Endothelial cell (in vitro differentiated cells): ENCODE results near the gene BET1L. TPM values are rescaled to one million over a fixed set of nuclear protein-coding genes. Genes with fewer than 3 reads are reported as not detected.

Experiments
- DNase-seq: peaks from one replicate; pipeline ENCODE4 v3.0.0; 2021; ENCODE audit warnings: low spot score
- H3K27ac Mint-ChIP-seq: one replicate; pipeline ENCODE4 v1.8.0; 2021; ENCODE audit warnings: mixed read lengths, inconsistent platforms; ENCODE audit not compliant: unreplicated experiment
- H3K27me3 Mint-ChIP-seq: one replicate; pipeline ENCODE4 v1.8.0; 2021; ENCODE audit warnings: mild to moderate bottlenecking, moderate library complexity, mixed read lengths, inconsistent platforms; ENCODE audit not compliant: unreplicated experiment
- H3K36me3 Mint-ChIP-seq: one replicate; pipeline ENCODE4 v1.8.0; 2021; ENCODE audit warnings: mild to moderate bottlenecking, low read depth, mixed read lengths, inconsistent platforms; ENCODE audit not compliant: unreplicated experiment
- H3K4me1 Mint-ChIP-seq: one replicate; pipeline ENCODE4 v1.8.0; 2021; ENCODE audit warnings: mild to moderate bottlenecking, mixed read lengths, inconsistent platforms; ENCODE audit not compliant: unreplicated experiment
- H3K4me3 Mint-ChIP-seq: one replicate; pipeline ENCODE4 v1.8.0; 2021; ENCODE audit warnings: mild to moderate bottlenecking, mixed read lengths, inconsistent platforms; ENCODE audit not compliant: unreplicated experiment
- H3K9me3 Mint-ChIP-seq: one replicate; pipeline ENCODE4 v1.8.0; 2021; ENCODE audit warnings: mixed read lengths, inconsistent platforms; ENCODE audit not compliant: unreplicated experiment
- CTCF ChIP-seq: fragments of 200-600 bp; sonication (generic); IDR thresholded peaks from one replicate; pipeline ENCODE4 v1.5.0; 2021; ENCODE audit warnings: antibody characterized with exemption; ENCODE audit not compliant: unreplicated experiment
- total RNA-seq: library from RNA; stranded (reverse); fragmentation: NEBNext Ultra II Directional; extraction: Animal tissue kit (Norgen Biotek cat#: 25700); gene quantifications from one replicate; pipeline ENCODE4 v1.2.1, GENCODE V29; 2021; ENCODE audit not compliant: unreplicated experiment

BET1L gene
- total RNA-seq, 1 donor from 2014 or later: 64.4 TPM

GRCh38 chr11:253160-253885, 46.1 kb upstream of the BET1L start:
- Mint-ChIP-seq H3K4me3 (no peak overlapping the region), H3K27me3 (peaks cover 5% of the 10 kb centered on the region), H3K27ac (no peak overlapping the region), H3K9me3 (no peaks in the 10 kb centered on the region), H3K4me1 (no peaks in the 10 kb centered on the region), H3K36me3 (peaks cover 43% of the 10 kb centered on the region)
- no peak for TF ChIP-seq CTCF
- no peak for DNase-seq

- no peak overlapping the region for H3K4me3 Mint-ChIP-seq
- no peak overlapping the region for H3K27ac Mint-ChIP-seq
- TF ChIP-seq CTCF: no peak
- no peaks in the 10 kb centered on the region for H3K9me3 Mint-ChIP-seq
- peaks cover 48% of the 10 kb centered on the region for H3K36me3 Mint-ChIP-seq
- peaks cover 5% of the 10 kb centered on the region for H3K27me3 Mint-ChIP-seq
- DNase-seq: no peak
- H3K4me1 Mint-ChIP-seq: no peaks in the 10 kb centered on the region
Measured at GRCh38 chr11:252666-253065, 45.5 kb upstream of the BET1L start.

GRCh38 chr11:251550-251949, 44.4 kb upstream of the BET1L start:
- Mint-ChIP-seq H3K9me3 (no peaks in the 10 kb centered on the region), H3K4me3 (no peak overlapping the region), H3K27me3 (peaks cover 5% of the 10 kb centered on the region), H3K36me3 (peaks cover 48% of the 10 kb centered on the region), H3K27ac (no peak overlapping the region), H3K4me1 (no peaks in the 10 kb centered on the region)
- DNase-seq: no peak
- no peak for TF ChIP-seq CTCF

- peak; percentile 80 for TF ChIP-seq CTCF
- Mint-ChIP-seq H3K27me3 (peaks cover 4% of the 10 kb centered on the region), H3K4me1 (no peaks in the 10 kb centered on the region), H3K4me3 (peak overlapping the region; percentile 73), H3K9me3 (no peaks in the 10 kb centered on the region), H3K27ac (peak overlapping the region; percentile 30), H3K36me3 (peaks cover 51% of the 10 kb centered on the region)
- peak; percentile 82 for DNase-seq
Measured at GRCh38 chr11:250740-251299, 43.6 kb upstream of the BET1L start.

GRCh38 chr11:250274-250673, 43.1 kb upstream of the BET1L start:
- H3K36me3 Mint-ChIP-seq: peaks cover 56% of the 10 kb centered on the region

More at GRCh38 chr11:250274-250673, 43.1 kb upstream of the BET1L start:
- no peak for TF ChIP-seq CTCF
- peak overlapping the region; percentile 30 for H3K27ac Mint-ChIP-seq
- no peak overlapping the region for H3K4me3 Mint-ChIP-seq
- no peaks in the 10 kb centered on the region for H3K4me1 Mint-ChIP-seq
- peaks cover 6% of the 10 kb centered on the region for H3K27me3 Mint-ChIP-seq
- H3K9me3 Mint-ChIP-seq: no peaks in the 10 kb centered on the region
- no peak for DNase-seq
